GM12878 (cell line): ENCODE data around the gene ENOX1. TPM values are rescaled to one million over a fixed set of nuclear protein-coding genes. Genes with fewer than 3 reads are reported as not detected.
"Not testable (repeated sequence)": the region's sequence is repeated elsewhere in the genome, so short reads cannot be mapped to it uniquely, and the experiment has no call there.

Source experiments
- ATAC-seq: fragments of 200-7000 bp; cut with Tn5 transposase; 3 replicates; pipeline ENCODE4 v1.9.1; 2020; ENCODE audit warnings: mild to moderate bottlenecking, moderate library complexity
- BruUV-seq: library from RNA; stranded (reverse); fragments of 400-500 nt; replicated peaks from 2 replicates; lab custom pipeline; 2021; lab: Mats Ljungman, UMichigan
- CTCF ChIA-PET: fragments of 300-600 bp; sonication (Branson Sonifier 250); formaldehyde crosslinking; extraction: SDS; loops from one replicate; lab custom pipeline; 2021; ENCODE audit warnings: inconsistent platforms; lab: Yijun Ruan, JAX
- POLR2A ChIA-PET: fragments of 350-600 bp; formaldehyde crosslinking; extraction: SDS; loops from one replicate; lab custom pipeline; 2021; ENCODE audit warnings: inconsistent platforms; lab: Charles Lee
- RAD21 ChIA-PET: fragments of 300-600 bp; sonication (Branson Sonifier 250); formaldehyde crosslinking; loops from one replicate; lab custom pipeline; 2023; ENCODE audit warnings: antibody characterized with exemption; ENCODE audit not compliant: unreplicated experiment; lab: Charles Lee
- SMC1A ChIA-PET: fragments of 300-600 bp; sonication (Branson Sonifier 250); formaldehyde crosslinking; loops from one replicate; lab custom pipeline; 2023; ENCODE audit not compliant: unreplicated experiment, uncharacterized antibody; lab: Charles Lee
- DNase-seq: peaks from one replicate; pipeline ENCODE4 v3.0.0-alpha.2; 2011; ENCODE audit warnings: low read depth, low spot score
- FAIRE-seq: peaks from 3 replicates; lab custom pipeline; 2011; peaks lifted over from hg19 to GRCh38; lab: Jason Lieb, UNC
- H2AFZ ChIP-seq: 2 replicates; pipeline ENCODE4 v1.6.0; 2011; ENCODE audit warnings: low read depth, low read length, control low read depth; ENCODE audit not compliant: control insufficient read depth
- H3K27ac ChIP-seq: 2 replicates; pipeline ENCODE4 v1.5.1; 2011; ENCODE audit warnings: control low read depth; ENCODE audit not compliant: control insufficient read depth, insufficient read depth
- H3K27me3 ChIP-seq, 2 experiments: replicated peaks in 1 of 2; 2 replicates each; pipeline versions ENCODE4 v1.6.0 to v1.6.1; 2011; ENCODE audit warnings: low read length in 1 of 2; ENCODE audit not compliant: control insufficient read depth in 2 of 2, insufficient read depth in 2 of 2
- H3K36me3 ChIP-seq, 2 experiments: 2 replicates each; pipeline ENCODE4 v1.5.1; 2011; ENCODE audit warnings: low read length in 1 of 2; ENCODE audit not compliant: control insufficient read depth in 2 of 2, insufficient read depth in 2 of 2
- H3K4me1 ChIP-seq: 2 replicates; pipeline ENCODE4 v1.6.1; 2011; ENCODE audit warnings: mild to moderate bottlenecking, low read length, moderate library complexity, mixed read lengths; ENCODE audit not compliant: control insufficient read depth, insufficient read depth
- H3K4me2 ChIP-seq: 2 replicates; pipeline ENCODE4 v1.6.0; 2011; ENCODE audit warnings: control low read depth; ENCODE audit not compliant: control insufficient read depth, insufficient read depth
- H3K4me3 ChIP-seq: fragments of 200-600 bp; sonication (generic); 2 replicates; pipeline ENCODE4 v1.5.1; 2016
- H3K79me2 ChIP-seq: 2 replicates; pipeline ENCODE4 v1.6.0; 2011; ENCODE audit warnings: low read length; ENCODE audit not compliant: control insufficient read depth, insufficient read depth
- H3K9ac ChIP-seq: 2 replicates; pipeline ENCODE4 v1.8.0; 2011; ENCODE audit warnings: low read length, control low read depth, mixed read lengths; ENCODE audit not compliant: control insufficient read depth, insufficient read depth
- H3K9me3 ChIP-seq: replicated peaks from 3 replicates; pipeline ENCODE4 v1.5.1; 2011; ENCODE audit warnings: mild to moderate bottlenecking, low read length; ENCODE audit not compliant: control insufficient read depth, insufficient read depth
- H4K20me1 ChIP-seq: 2 replicates; pipeline ENCODE4 v1.6.0; 2011; ENCODE audit not compliant: control insufficient read depth, insufficient read depth
- ASH2L ChIP-seq: fragments of 300-600, 200-600 bp; sonication (generic); IDR thresholded peaks from 2 replicates; pipeline ENCODE4 v1.6.1; 2017; ENCODE audit warnings: low read depth, mild to moderate bottlenecking, borderline replicate concordance
- CHD1 ChIP-seq: IDR thresholded peaks from 2 replicates; pipeline ENCODE4 v1.6.1; 2012; ENCODE audit warnings: low read depth, low read length, improper control_type of control experiment
- NRF1 ChIP-seq: conservative IDR thresholded peaks from 2 replicates; pipeline ENCODE4 v1.6.1; 2011; ENCODE audit warnings: mild to moderate bottlenecking, low read depth, low read length, improper control_type of control experiment
- POLR2A ChIP-seq: IDR thresholded peaks from 2 replicates; pipeline ENCODE4 v1.6.1; 2011; ENCODE audit warnings: low read depth, mild to moderate bottlenecking, low read length
- POU2F2 ChIP-seq: IDR thresholded peaks from 3 replicates; pipeline ENCODE4 v1.6.1; 2011; ENCODE audit warnings: low read depth, mild to moderate bottlenecking, low read length, borderline replicate concordance
- RB1 ChIP-seq: fragments of 450-650 bp; formaldehyde crosslinking; IDR thresholded peaks from 2 replicates; pipeline ENCODE4 v1.6.1; 2017; ENCODE audit warnings: mild to moderate bottlenecking, borderline replicate concordance
- SMAD5 ChIP-seq: IDR thresholded peaks from 2 replicates; pipeline ENCODE4 v1.6.1; 2016; ENCODE audit warnings: antibody characterized with exemption, low read depth
- SP1 ChIP-seq: IDR thresholded peaks from one replicate; pipeline ENCODE4 v1.6.1; 2011; ENCODE audit warnings: low read depth, low read length
- STAT1 ChIP-seq: fragments of 450-650 bp; conservative IDR thresholded peaks from 2 replicates; pipeline ENCODE4 v1.6.1; 2014; ENCODE audit warnings: antibody characterized with exemption, mild to moderate bottlenecking
- SUZ12 ChIP-seq: fragments of 200-600 bp; sonication (generic); IDR thresholded peaks from one replicate; pipeline ENCODE4 v1.6.1; 2018; ENCODE audit warnings: antibody characterized with exemption, mild to moderate bottlenecking; ENCODE audit not compliant: unreplicated experiment
- TBL1XR1 ChIP-seq: IDR thresholded peaks from 2 replicates; pipeline ENCODE4 v1.6.1; 2012; ENCODE audit warnings: low read depth, low read length, improper control_type of control experiment
- TCF3 ChIP-seq: IDR thresholded peaks from 2 replicates; pipeline ENCODE4 v1.6.1; 2012; ENCODE audit warnings: low read depth, mild to moderate bottlenecking, low read length, borderline replicate concordance; ENCODE audit not compliant: insufficient read depth
- whole genome bisulfite sequencing: methylation state at CpG from one replicate; pipeline ENCODE4 v1.1.6; 2016; ENCODE audit warnings: low lambda C conversion rate; ENCODE audit not compliant: insufficient replicate concordance, insufficient coverage; ENCODE audit errors: missing lambda C conversion rate; 5-methylcytosine and 5-hydroxymethylcytosine counted together
- in situ Hi-C: fragments of 300-500 bp; cut with MboI; formaldehyde crosslinking; loops from 9 replicates; pipeline ENCODE4 v1.14.3; 2018; ENCODE audit warnings: mixed read lengths
- intact Hi-C: fragments of 100-400 bp; cut with micrococcal nuclease; formaldehyde crosslinking; loops from one replicate; pipeline ENCODE4 v1.14.2; 2022; ENCODE audit not compliant: unreplicated experiment
- polyA plus RNA-seq, 11 experiments: library from polyadenylated mRNA; depleted of rRNA in 4 of 11; unstranded in 6 of 11; stranded (reverse) in 5 of 11; fragments of >200 nt; fragmentation: Nextera tagmentation in 4 of 11; fragmentation: Illumina TruSeq in 1 of 11; extraction: Ambion mirVana in 4 of 11; extraction: Trizol in 1 of 11; gene quantifications; 1 replicate in 1 of 11; 2 replicates in 10 of 11; pipeline versions ENCODE4 v1.2.1 to v1.2.3, GENCODE V29; 2011 to 2016; ENCODE audit warnings: inconsistent platforms in 2 of 11, missing spikeins in 2 of 11, low read depth in 1 of 11
- total RNA-seq, 4 experiments: library from RNA; depleted of rRNA in 3 of 4; stranded (reverse); fragments of >200 nt in 3 of 4; fragmentation: Illumina TruSeq in 1 of 4; extraction: Trizol in 1 of 4; gene quantifications; 2 replicates each; pipeline versions ENCODE4 v1.2.1 to v1.2.3, GENCODE V29; 2013 to 2021
- TF ChIP-seq, protein P1 (sequence below): IDR thresholded peaks from 2 replicates; pipeline ENCODE4 v1.6.1; 2011; ENCODE audit warnings: low read depth, mild to moderate bottlenecking, low read length, moderate library complexity, borderline replicate concordance; ENCODE audit errors: extremely low read depth
- TF ChIP-seq, protein P2 (sequence below), 3 experiments: IDR thresholded peaks in 2 of 3; conservative IDR thresholded peaks in 1 of 3; 2 replicates each; pipeline ENCODE4 v1.5.1; 2011; ENCODE audit warnings: low read depth in 3 of 3, low read length in 3 of 3, mild to moderate bottlenecking in 3 of 3, control low read depth in 2 of 3, moderate library complexity in 2 of 3, inconsistent platforms in 1 of 3, mixed read lengths in 1 of 3; ENCODE audit not compliant: control insufficient read depth in 2 of 3, insufficient read depth in 1 of 3; ENCODE audit errors: extremely low read depth in 1 of 3
- TF ChIP-seq, protein P3 (sequence below): fragments of 450-650 bp; IDR thresholded peaks from 2 replicates; pipeline ENCODE4 v1.6.1; 2017; ENCODE audit warnings: mild to moderate bottlenecking, low read depth, inconsistent platforms; ENCODE audit not compliant: poor library complexity, severe bottlenecking

The ENOX1 gene
- total and polyA plus RNA-seq, 10 of the 15 experiments (the other 5 are each of a cell fraction or from before 2014, with no cell fraction given), result 0.11 to 0.26 (median 0.15) TPM

DNA sequence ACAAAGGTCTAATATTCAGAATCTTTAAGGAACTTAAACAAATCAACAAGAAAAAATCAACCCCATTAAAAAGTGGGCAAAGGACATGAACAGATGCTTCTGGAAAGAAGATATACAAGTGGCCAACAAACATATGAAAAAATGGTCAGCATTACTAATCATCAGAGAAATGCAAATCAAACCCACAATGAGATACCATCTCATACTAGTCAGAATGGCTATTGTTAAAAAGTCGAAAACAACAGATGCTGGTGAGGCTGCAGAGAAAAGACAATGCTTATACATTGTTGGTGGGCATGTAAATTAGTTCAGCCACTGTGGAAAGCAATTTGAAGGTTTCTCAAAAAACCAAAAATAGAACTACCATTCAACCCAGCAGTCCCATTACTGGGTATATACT is 37.9 kb upstream of the ENOX1 start:
- H4K20me1 ChIP-seq, POLR2A ChIA-PET, H3K4me3 ChIP-seq, H3K4me2 ChIP-seq, in situ Hi-C loops, H3K79me2 ChIP-seq, ATAC-seq, H3K4me1 ChIP-seq, H3K36me3 ChIP-seq, H3K27me3 ChIP-seq, H3K27ac ChIP-seq, RAD21 ChIA-PET, intact Hi-C loops, CTCF ChIA-PET, H2AFZ ChIP-seq, SMC1A ChIA-PET, BruUV-seq, FAIRE-seq, DNase-seq, H3K9ac ChIP-seq, H3K9me3 ChIP-seq: not testable (repeated sequence)
- WGBS, result 0% methylated on average over 1 of the region's 1 CpG

DNA sequence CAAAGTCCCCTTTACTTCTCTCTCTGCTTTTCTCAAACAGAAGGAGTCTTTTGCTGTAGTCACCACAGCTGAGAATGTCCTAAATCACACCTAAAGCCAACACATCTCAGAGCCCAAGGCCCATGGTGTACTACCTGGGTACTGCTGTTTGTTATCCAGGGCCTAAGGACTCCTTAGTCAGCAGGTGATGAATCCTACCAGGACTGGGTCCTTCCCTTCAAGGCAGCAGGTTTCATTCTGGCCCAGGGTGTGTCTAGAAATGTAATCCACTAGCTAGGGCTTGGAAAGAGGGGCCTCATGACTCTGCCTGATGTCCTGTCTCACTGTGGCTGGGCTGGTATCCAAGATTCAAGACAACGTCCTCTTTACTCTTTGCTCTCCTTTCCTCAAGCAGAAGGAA is 36.2 kb upstream of the ENOX1 start:
- H3K27me3 ChIP-seq, result no peaks in the 10 kb centered on the region
- ChIA-PET SMC1A (no interaction called here), CTCF (no interaction called here), POLR2A (no interaction called here), RAD21 (no interaction called here)
- no peaks in the 10 kb centered on the region for H3K9me3 ChIP-seq
- no peaks in the 10 kb centered on the region for H3K79me2 ChIP-seq
- BruUV-seq, result no TSS peak
- in situ Hi-C loops, result no loop called here
- no peak overlapping the region for H2AFZ ChIP-seq
- H3K4me3 ChIP-seq, result no peak overlapping the region
- FAIRE-seq (no peak), ATAC-seq (no peak), DNase-seq (no peak)
- H3K36me3 ChIP-seq, result no peaks in the 10 kb centered on the region
- no peaks in the 10 kb centered on the region for H4K20me1 ChIP-seq
- H3K4me2 ChIP-seq, result no peak overlapping the region
- intact Hi-C loops, result no loop called here
- WGBS, result 0% methylated on average over 1 of the region's 1 CpG
- no peaks in the 10 kb centered on the region for H3K4me1 ChIP-seq
- H3K9ac ChIP-seq, result no peak overlapping the region
- H3K27ac ChIP-seq, result no peak overlapping the region
- TF ChIP-seq, protein P1, sequence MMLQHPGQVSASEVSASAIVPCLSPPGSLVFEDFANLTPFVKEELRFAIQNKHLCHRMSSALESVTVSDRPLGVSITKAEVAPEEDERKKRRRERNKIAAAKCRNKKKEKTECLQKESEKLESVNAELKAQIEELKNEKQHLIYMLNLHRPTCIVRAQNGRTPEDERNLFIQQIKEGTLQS, result no peak
- TF ChIP-seq RB1, result no peak
- TF ChIP-seq, protein P2, sequence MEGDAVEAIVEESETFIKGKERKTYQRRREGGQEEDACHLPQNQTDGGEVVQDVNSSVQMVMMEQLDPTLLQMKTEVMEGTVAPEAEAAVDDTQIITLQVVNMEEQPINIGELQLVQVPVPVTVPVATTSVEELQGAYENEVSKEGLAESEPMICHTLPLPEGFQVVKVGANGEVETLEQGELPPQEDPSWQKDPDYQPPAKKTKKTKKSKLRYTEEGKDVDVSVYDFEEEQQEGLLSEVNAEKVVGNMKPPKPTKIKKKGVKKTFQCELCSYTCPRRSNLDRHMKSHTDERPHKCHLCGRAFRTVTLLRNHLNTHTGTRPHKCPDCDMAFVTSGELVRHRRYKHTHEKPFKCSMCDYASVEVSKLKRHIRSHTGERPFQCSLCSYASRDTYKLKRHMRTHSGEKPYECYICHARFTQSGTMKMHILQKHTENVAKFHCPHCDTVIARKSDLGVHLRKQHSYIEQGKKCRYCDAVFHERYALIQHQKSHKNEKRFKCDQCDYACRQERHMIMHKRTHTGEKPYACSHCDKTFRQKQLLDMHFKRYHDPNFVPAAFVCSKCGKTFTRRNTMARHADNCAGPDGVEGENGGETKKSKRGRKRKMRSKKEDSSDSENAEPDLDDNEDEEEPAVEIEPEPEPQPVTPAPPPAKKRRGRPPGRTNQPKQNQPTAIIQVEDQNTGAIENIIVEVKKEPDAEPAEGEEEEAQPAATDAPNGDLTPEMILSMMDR (IDR thresholded peaks at IDR 0.05 in 2 of 3, conservative IDR thresholded peaks at IDR 0.05 in 1 of 3; ENCODE audit: control insufficient read depth in 2 of 3, extremely low read depth in 1 of 3, insufficient read depth in 1 of 3, low read depth in 3 of 3, low read length in 3 of 3), result no peak
- TF ChIP-seq SUZ12, result no peak
- no peak for TF ChIP-seq TCF3
- no peak for TF ChIP-seq ASH2L
- no peak for TF ChIP-seq SP1
- no peak for TF ChIP-seq NRF1
- no peak for TF ChIP-seq TBL1XR1
- TF ChIP-seq CHD1, result no peak
- TF ChIP-seq, protein P3, sequence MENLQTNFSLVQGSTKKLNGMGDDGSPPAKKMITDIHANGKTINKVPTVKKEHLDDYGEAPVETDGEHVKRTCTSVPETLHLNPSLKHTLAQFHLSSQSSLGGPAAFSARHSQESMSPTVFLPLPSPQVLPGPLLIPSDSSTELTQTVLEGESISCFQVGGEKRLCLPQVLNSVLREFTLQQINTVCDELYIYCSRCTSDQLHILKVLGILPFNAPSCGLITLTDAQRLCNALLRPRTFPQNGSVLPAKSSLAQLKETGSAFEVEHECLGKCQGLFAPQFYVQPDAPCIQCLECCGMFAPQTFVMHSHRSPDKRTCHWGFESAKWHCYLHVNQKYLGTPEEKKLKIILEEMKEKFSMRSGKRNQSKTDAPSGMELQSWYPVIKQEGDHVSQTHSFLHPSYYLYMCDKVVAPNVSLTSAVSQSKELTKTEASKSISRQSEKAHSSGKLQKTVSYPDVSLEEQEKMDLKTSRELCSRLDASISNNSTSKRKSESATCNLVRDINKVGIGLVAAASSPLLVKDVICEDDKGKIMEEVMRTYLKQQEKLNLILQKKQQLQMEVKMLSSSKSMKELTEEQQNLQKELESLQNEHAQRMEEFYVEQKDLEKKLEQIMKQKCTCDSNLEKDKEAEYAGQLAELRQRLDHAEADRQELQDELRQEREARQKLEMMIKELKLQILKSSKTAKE, result no peak
- no peak for TF ChIP-seq POU2F2
- no peak for TF ChIP-seq STAT1
- TF ChIP-seq POLR2A, result no peak
- TF ChIP-seq SMAD5, result no peak
